Left lung (tissue), 10 donors: Measurements from ENCODE around the gene CTBP1. TPM values are rescaled to one million over a fixed set of nuclear protein-coding genes. Genes with fewer than 3 reads are reported as not detected.
A peak's percentile ranks its signal among the peaks of the same experiment; 100 is the strongest.

Experiments used
- ATAC-seq: fragments of 200-7000 bp; cut with Tn5 transposase; one replicate; pipeline ENCODE4 v1.9.1; 2020; ENCODE audit warnings: moderate library complexity
- DNase-seq, 4 donors: peaks; one replicate each; pipeline ENCODE4 v3.0.0-alpha.2; 2013 to 2020
- H3K27ac ChIP-seq, 2 donors: fragments of 200-600 bp; sonication (generic) in 1 of 2; one replicate each; pipeline versions ENCODE4 v1.5.0 to v1.8.0; 2020 to 2021
- H3K27me3 ChIP-seq, 2 donors: fragments of 200-600 bp; sonication (generic) in 1 of 2; one replicate each; pipeline versions ENCODE4 v1.5.0 to v1.8.0; 2020 to 2021
- H3K36me3 ChIP-seq, 2 donors: fragments of 200-600 bp; sonication (generic) in 1 of 2; one replicate each; pipeline versions ENCODE4 v1.5.0 to v1.8.0; 2020 to 2021
- H3K4me1 ChIP-seq, 2 donors: fragments of 200-600 bp; one replicate each; pipeline ENCODE4 v1.8.0; 2021
- H3K4me3 ChIP-seq, 2 donors: fragments of 200-600 bp; sonication (generic) in 1 of 2; one replicate each; pipeline versions ENCODE4 v1.5.0 to v1.8.0; 2020 to 2021; ENCODE audit warnings: mild to moderate bottlenecking in 1 of 2
- H3K9me3 ChIP-seq, 2 donors: fragments of 200-600 bp; sonication (generic) in 1 of 2; one replicate each; pipeline versions ENCODE4 v1.5.0 to v1.8.0; 2020 to 2021
- CTCF ChIP-seq, 2 donors: fragments of 200-600 bp; sonication (generic) in 1 of 2; IDR thresholded peaks; one replicate each; pipeline versions ENCODE4 v1.5.0 to v1.8.0; 2021; ENCODE audit warnings: antibody characterized with exemption in 2 of 2
- intact Hi-C, 2 donors: fragments of 100-400 bp; cut with DNase I; formaldehyde crosslinking; loops; one replicate each; pipeline versions ENCODE4 v1.11.2 to v1.14.2; 2022
- polyA plus RNA-seq, 6 donors: library from polyadenylated mRNA; unstranded; fragments of 120-200 nt; gene quantifications; one replicate each; pipeline ENCODE4 v1.2.1, GENCODE V29; 2013; ENCODE audit not compliant: insufficient read length in 6 of 6
- total RNA-seq, 2 donors: library from RNA; stranded (reverse); fragmentation: NEBNext Ultra II Directional; extraction: Animal tissue kit (Norgen Biotek cat#: 25700); gene quantifications; one replicate each; pipeline ENCODE4 v1.2.1, GENCODE V29; 2021
- donor health status: DM: no; HTN: yes; CAD: no.
- donor health status: DM: no; HTN: no; CAD: no.

Gene CTBP1
- total and polyA plus RNA-seq, 8 donors, result 93.9 to 167 (median 122) TPM

- intact Hi-C loops, result no loop called here
- DNase-seq, result peak; percentile 80 to 94 (median 87)
- H3K36me3 ChIP-seq, result no peaks in the 10 kb centered on the region
- H3K4me1 ChIP-seq, result peaks cover 19 to 27% of the 10 kb centered on the region in 2 donors
- no peak for TF ChIP-seq CTCF (IDR thresholded peaks at IDR 0.05)
- H3K27ac ChIP-seq, result peak overlapping the region; percentile 71 to 79
- no peaks in the 10 kb centered on the region for H3K27me3 ChIP-seq
- H3K4me3 ChIP-seq, result no peak overlapping the region
- ATAC-seq, result peak; percentile 95
- no peaks in the 10 kb centered on the region for H3K9me3 ChIP-seq
Observed at GRCh38 chr4:1192091-1192492, 56.8 kb downstream of the CTBP1 start.

GRCh38 chr4:1191621-1192020 lies 57.3 kb downstream of the CTBP1 start:
- no peaks in the 10 kb centered on the region for H3K9me3 ChIP-seq
- no peaks in the 10 kb centered on the region for H3K36me3 ChIP-seq
- peak overlapping the region; percentile 71 to 79 for H3K27ac ChIP-seq
- no peak overlapping the region for H3K4me3 ChIP-seq
- ATAC-seq (no peak), DNase-seq (no peak)
- no peaks in the 10 kb centered on the region for H3K27me3 ChIP-seq
- TF ChIP-seq CTCF (IDR thresholded peaks at IDR 0.05), result no peak
- H3K4me1 ChIP-seq, result peaks cover 22 to 27% of the 10 kb centered on the region in 2 donors
- intact Hi-C loops, result no loop called here

DNA sequence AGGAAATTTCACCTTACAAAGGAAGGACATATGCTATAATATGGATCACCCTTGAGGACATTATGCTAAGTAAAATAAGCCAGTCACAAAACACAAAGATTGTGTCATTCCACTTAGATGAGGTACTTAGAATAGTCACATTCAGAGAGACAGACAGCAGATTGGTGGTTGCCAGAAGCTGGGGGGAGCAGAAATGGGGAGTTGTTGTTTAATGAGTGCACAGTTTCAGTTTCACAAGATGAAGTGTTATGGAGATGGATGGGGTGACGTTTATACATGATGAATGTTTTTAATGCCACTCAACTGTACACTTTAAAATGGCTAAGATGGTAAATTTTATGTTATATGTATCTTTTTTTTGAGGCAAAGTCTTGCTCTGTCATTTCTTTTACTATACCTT lies 61.7 kb downstream of the CTBP1 start:
- Histone ChIP-seq H3K4me3 (no peak overlapping the region), H3K4me1 (peaks cover 8 to 17% of the 10 kb centered on the region in 2 donors), H3K9me3 (no peaks in the 10 kb centered on the region), H3K27ac (no peak overlapping the region), H3K36me3 (no peaks in the 10 kb centered on the region), H3K27me3 (no peaks in the 10 kb centered on the region)
- TF ChIP-seq CTCF (IDR thresholded peaks at IDR 0.05), result no peak
- intact Hi-C loops, result no loop called here
- DNase-seq (no peak), ATAC-seq (no peak)

GRCh38 chr4:1183985-1184773 lies 64.8 kb downstream of the CTBP1 start:
- DNase-seq (no peak), ATAC-seq (peak; percentile 44)
- intact Hi-C loops, result no loop called here
- H3K27me3 ChIP-seq, result no peaks in the 10 kb centered on the region
- H3K9me3 ChIP-seq, result peaks cover 0 to 5% of the 10 kb centered on the region in 2 donors
- no peak overlapping the region for H3K4me3 ChIP-seq
- peak overlapping the region; percentile 37 to 53 for H3K27ac ChIP-seq
- no peaks in the 10 kb centered on the region for H3K36me3 ChIP-seq
- TF ChIP-seq CTCF (IDR thresholded peaks at IDR 0.05), result no peak
- peaks cover 5 to 11% of the 10 kb centered on the region in 2 donors for H3K4me1 ChIP-seq

GRCh38 chr4:1182313-1182712 lies 66.6 kb downstream of the CTBP1 start:
- ATAC-seq (no peak), DNase-seq (no peak)
- no peaks in the 10 kb centered on the region for H3K36me3 ChIP-seq
- H3K9me3 ChIP-seq, result peaks cover 0 to 5% of the 10 kb centered on the region in 2 donors
- no peak overlapping the region for H3K4me3 ChIP-seq
- no peak overlapping the region for H3K27ac ChIP-seq
- no peak for TF ChIP-seq CTCF (IDR thresholded peaks at IDR 0.05)
- H3K27me3 ChIP-seq, result no peaks in the 10 kb centered on the region
- intact Hi-C loops, result no loop called here
- H3K4me1 ChIP-seq, result peaks cover 5 to 11% of the 10 kb centered on the region in 2 donors
